H9 (cell line): ENCODE results near the gene GRID1. TPM values are rescaled to one million over a fixed set of nuclear protein-coding genes. Genes with fewer than 3 reads are reported as not detected.

Experiments used
- DNase-seq: peaks from one replicate; pipeline ENCODE4 v3.0.0-alpha.2; 2017
- H2AFZ ChIP-seq: one replicate; pipeline ENCODE4 v1.6.1; 2013; ENCODE audit warnings: mild to moderate bottlenecking, low read length, control low read depth, moderate library complexity
- H2AK5ac ChIP-seq: 2 replicates; pipeline ENCODE4 v1.6.1; 2013; ENCODE audit warnings: low read length, control low read depth, mixed read lengths; ENCODE audit not compliant: insufficient read length
- H2BK120ac ChIP-seq: one replicate; pipeline ENCODE4 v1.6.1; 2013; ENCODE audit warnings: low read depth, mild to moderate bottlenecking, low read length, control low read depth, inconsistent platforms; ENCODE audit not compliant: poor library complexity, severe bottlenecking
- H2BK12ac ChIP-seq: 2 replicates; pipeline ENCODE4 v1.6.1; 2013; ENCODE audit warnings: low read length, control low read depth, mixed read lengths, low read depth; ENCODE audit not compliant: insufficient read length
- H2BK15ac ChIP-seq: 2 replicates; pipeline ENCODE4 v1.6.1; 2013; ENCODE audit warnings: low read depth, low read length, control low read depth
- H2BK20ac ChIP-seq: one replicate; pipeline ENCODE4 v1.6.1; 2013; ENCODE audit warnings: low read depth, mild to moderate bottlenecking, low read length, control low read depth, inconsistent platforms; ENCODE audit not compliant: poor library complexity, severe bottlenecking
- H2BK5ac ChIP-seq: 2 replicates; pipeline ENCODE4 v1.6.1; 2013; ENCODE audit warnings: low read length, control low read depth, mixed read lengths; ENCODE audit not compliant: insufficient read length
- H3K14ac ChIP-seq: 2 replicates; pipeline ENCODE4 v1.6.1; 2013; ENCODE audit warnings: low read length, control low read depth; ENCODE audit not compliant: insufficient read depth
- H3K18ac ChIP-seq: 2 replicates; pipeline ENCODE4 v1.6.1; 2013; ENCODE audit warnings: low read depth, mild to moderate bottlenecking, mixed read lengths, low read length, control low read depth; ENCODE audit not compliant: insufficient read length
- H3K23ac ChIP-seq: 2 replicates; pipeline ENCODE4 v1.6.1; 2013; ENCODE audit warnings: low read length, control low read depth, mixed read lengths, low read depth; ENCODE audit not compliant: insufficient read length
- H3K23me2 ChIP-seq: 2 replicates; pipeline ENCODE4 v1.6.1; 2013; ENCODE audit warnings: low read depth, mild to moderate bottlenecking, mixed read lengths, low read length, control low read depth; ENCODE audit not compliant: insufficient read length, poor library complexity, severe bottlenecking
- H3K27ac ChIP-seq: 2 replicates; pipeline ENCODE4 v1.5.1; 2013; ENCODE audit warnings: low read length, control low read depth, mixed read lengths, low read depth; ENCODE audit not compliant: insufficient read length
- H3K27me3 ChIP-seq: 2 replicates; pipeline ENCODE4 v1.6.1; 2013; ENCODE audit warnings: low read length, control low read depth, inconsistent platforms; ENCODE audit not compliant: insufficient read depth
- H3K4ac ChIP-seq: 2 replicates; pipeline ENCODE4 v1.6.1; 2013; ENCODE audit warnings: low read depth, mild to moderate bottlenecking, control low read depth, inconsistent platforms, low read length, moderate library complexity
- H3K4me1 ChIP-seq: 2 replicates; pipeline ENCODE4 v1.6.1; 2013; ENCODE audit warnings: low read length, control low read depth, inconsistent platforms; ENCODE audit not compliant: insufficient read depth
- H3K4me2 ChIP-seq: 2 replicates; pipeline ENCODE4 v1.6.1; 2013; ENCODE audit warnings: low read length, control low read depth, mixed read lengths; ENCODE audit not compliant: insufficient read length, insufficient read depth
- H3K56ac ChIP-seq: 2 replicates; pipeline ENCODE4 v1.6.1; 2013; ENCODE audit warnings: low read depth, mild to moderate bottlenecking, mixed read lengths, low read length, control low read depth; ENCODE audit not compliant: insufficient read length
- H3K79me1 ChIP-seq: 2 replicates; pipeline ENCODE4 v1.6.1; 2013; ENCODE audit warnings: low read depth, mild to moderate bottlenecking, moderate library complexity, low read length, control low read depth, inconsistent platforms; ENCODE audit not compliant: insufficient read depth, poor library complexity, severe bottlenecking
- H3K79me2 ChIP-seq: 2 replicates; pipeline ENCODE4 v1.6.1; 2013; ENCODE audit warnings: low read length, control low read depth, inconsistent platforms; ENCODE audit not compliant: insufficient read depth
- H3K9ac ChIP-seq: 2 replicates; pipeline ENCODE4 v1.6.1; 2013; ENCODE audit warnings: low read length, control low read depth, mixed read lengths; ENCODE audit not compliant: insufficient read length; ENCODE audit errors: extremely low read depth
- H3K9me3 ChIP-seq: one replicate; pipeline ENCODE4 v1.6.1; 2013; ENCODE audit warnings: low read depth, low read length, inconsistent platforms; ENCODE audit not compliant: control insufficient read depth
- H3T11ph ChIP-seq: one replicate; pipeline ENCODE4 v1.6.1; 2013; ENCODE audit warnings: mild to moderate bottlenecking, low read length, control low read depth, inconsistent platforms
- H4K20me1 ChIP-seq: one replicate; pipeline ENCODE4 v1.6.1; 2013; ENCODE audit not compliant: control insufficient read depth, insufficient read length, insufficient read depth
- H4K5ac ChIP-seq: 2 replicates; pipeline ENCODE4 v1.6.1; 2013; ENCODE audit warnings: low read depth, mild to moderate bottlenecking, mixed read lengths, low read length, control low read depth; ENCODE audit not compliant: insufficient read length
- H4K8ac ChIP-seq: replicated peaks from 2 replicates; pipeline ENCODE4 v1.6.1; 2013; ENCODE audit warnings: low read length, control low read depth, mixed read lengths, low read depth; ENCODE audit not compliant: insufficient read length
- H4K91ac ChIP-seq: 2 replicates; pipeline ENCODE4 v1.6.1; 2013; ENCODE audit warnings: low read depth, mild to moderate bottlenecking, moderate library complexity, mixed read lengths, low read length, control low read depth; ENCODE audit not compliant: insufficient read length
- H3K27ac Mint-ChIP-seq, 3 experiments: 2 replicates in 2 of 3; 3 replicates in 1 of 3; pipeline ENCODE4 v1.8.0; 2020 to 2021; ENCODE audit warnings: mixed read lengths in 3 of 3, mild to moderate bottlenecking in 1 of 3, moderate library complexity in 1 of 3
- H3K27me3 Mint-ChIP-seq: 2 replicates; pipeline ENCODE4 v1.8.0; 2021; ENCODE audit warnings: low read depth, mild to moderate bottlenecking, moderate library complexity, mixed read lengths
- H3K36me3 Mint-ChIP-seq, 3 experiments: 2 replicates in 2 of 3; 3 replicates in 1 of 3; pipeline ENCODE4 v1.8.0; 2020 to 2021; ENCODE audit warnings: low read depth in 3 of 3, mixed read lengths in 3 of 3; ENCODE audit not compliant: insufficient read depth in 1 of 3
- H3K4me1 Mint-ChIP-seq, 2 experiments: 2 replicates each; pipeline ENCODE4 v1.8.0; 2020; ENCODE audit warnings: mixed read lengths in 2 of 2
- H3K4me3 Mint-ChIP-seq, 2 experiments: 2 replicates in 1 of 2; 3 replicates in 1 of 2; pipeline ENCODE4 v1.8.0; 2020 to 2021; ENCODE audit warnings: mild to moderate bottlenecking in 2 of 2, mixed read lengths in 2 of 2, moderate library complexity in 1 of 2
- H3K9me3 Mint-ChIP-seq, 2 experiments: 2 replicates in 1 of 2; 3 replicates in 1 of 2; pipeline ENCODE4 v1.8.0; 2020; ENCODE audit warnings: mild to moderate bottlenecking in 2 of 2, mixed read lengths in 2 of 2, moderate library complexity in 1 of 2
- CTCF ChIP-seq: fragments of 200-600 bp; sonication (generic); conservative IDR thresholded peaks from 3 replicates; pipeline ENCODE4 v1.8.0; 2021; ENCODE audit warnings: antibody characterized with exemption, mild to moderate bottlenecking
- WGBS: extraction: QIAGEN DNeasy Blood & Tissue Kit; methylation state at CpG from one replicate; pipeline ENCODE4 v1.1.7; 2013; ENCODE audit warnings: missing lambda C conversion rate, low lambda C conversion rate, mixed read lengths; ENCODE audit not compliant: insufficient read length; ENCODE audit errors: extremely low coverage; 5-methylcytosine and 5-hydroxymethylcytosine counted together
- total RNA-seq: library from RNA; stranded (reverse); gene quantifications from 2 replicates; pipeline ENCODE4 v1.2.1, GENCODE V29; 2021

The GRID1 gene
- total RNA-seq, 1 experiment from 2014 or later, result 0.35 TPM

GRCh38 chr10:86167762-86168128, 198.8 kb downstream of the GRID1 start:
- no CpG with 5 or more reads among the region's 4 CpGs for WGBS

More at GRCh38 chr10:86167762-86168128, 198.8 kb downstream of the GRID1 start:
- TF ChIP-seq CTCF, result no peak
- Mint-ChIP-seq H3K4me1 (peaks cover 0 to 5% of the 10 kb centered on the region in 2 experiments; a peak in 1 of 4 replicates), H3K36me3 (no peaks in the 10 kb centered on the region), H3K27me3 (no peaks in the 10 kb centered on the region; the same call in 1 of the 2 replicates), H3K27ac (no peak overlapping the region), H3K4me3 (no peak overlapping the region), H3K9me3 (no peaks in the 10 kb centered on the region)
- H4K5ac ChIP-seq, result no peak overlapping the region
- H2AK5ac ChIP-seq, result no peak overlapping the region
- no peaks in the 10 kb centered on the region for H3K79me2 ChIP-seq
- no peak overlapping the region for H3K27ac ChIP-seq
- no peak overlapping the region for H3K4ac ChIP-seq
- no peak overlapping the region for H4K91ac ChIP-seq
- H3K4me2 ChIP-seq, result no peak overlapping the region
- H3K23ac ChIP-seq, result no peak overlapping the region
- no peak overlapping the region for H2BK120ac ChIP-seq
- no peaks in the 10 kb centered on the region for H3K23me2 ChIP-seq
- H3K4me1 ChIP-seq, result no peaks in the 10 kb centered on the region
- no peaks in the 10 kb centered on the region for H3K9me3 ChIP-seq
- no peak overlapping the region for H2BK12ac ChIP-seq
- H3K14ac ChIP-seq, result no peak overlapping the region
- no peak for DNase-seq
- H2BK5ac ChIP-seq, result no peak overlapping the region
- no peak overlapping the region for H2BK15ac ChIP-seq
- no peaks in the 10 kb centered on the region for H3K27me3 ChIP-seq
- H4K20me1 ChIP-seq, result no peaks in the 10 kb centered on the region
- H3T11ph ChIP-seq, result no peak overlapping the region
- H3K18ac ChIP-seq, result no peak overlapping the region
- H3K79me1 ChIP-seq, result no peaks in the 10 kb centered on the region
- H3K9ac ChIP-seq, result no peak overlapping the region
- no peak overlapping the region for H2AFZ ChIP-seq
- no peak overlapping the region for H4K8ac ChIP-seq
- H2BK20ac ChIP-seq, result no peak overlapping the region
- H3K56ac ChIP-seq, result no peak overlapping the region
